ENCODE results near the gene TAF11L2. TPM values are rescaled to one million over a fixed set of nuclear protein-coding genes. Genes with fewer than 3 reads are reported as not detected.
"Not testable (repeated sequence)": the region's sequence is repeated elsewhere in the genome, so short reads cannot be mapped to it uniquely, and the experiment has no call there.

TAF11L2 gene
- not detected in 2 replicates for total RNA-seq

DNA sequence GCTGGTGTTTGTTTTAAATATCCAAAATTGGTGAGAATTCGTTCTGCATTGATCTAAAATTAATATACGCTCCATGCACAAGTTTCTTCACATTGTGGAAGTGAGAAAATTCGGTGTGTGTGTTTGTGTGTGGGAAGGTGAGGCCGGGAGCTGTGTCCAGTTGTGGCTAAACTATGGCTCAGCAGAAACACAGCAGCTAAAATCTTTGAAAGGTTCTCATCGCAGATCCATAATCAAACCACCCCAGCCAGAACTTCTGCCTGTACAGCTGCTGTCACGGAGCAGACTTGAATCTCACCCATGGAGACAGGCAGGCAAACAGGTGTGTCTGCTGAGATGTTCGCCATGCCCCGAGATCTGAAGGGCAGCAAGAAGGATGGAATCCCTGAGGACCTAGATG is at the start of gene TAF11L2:
Gene TAF11L2, plus strand, starts transcription at position 301 of the 400 bp plus-strand sequence.
- DNase-seq: not testable (repeated sequence)

DNA sequence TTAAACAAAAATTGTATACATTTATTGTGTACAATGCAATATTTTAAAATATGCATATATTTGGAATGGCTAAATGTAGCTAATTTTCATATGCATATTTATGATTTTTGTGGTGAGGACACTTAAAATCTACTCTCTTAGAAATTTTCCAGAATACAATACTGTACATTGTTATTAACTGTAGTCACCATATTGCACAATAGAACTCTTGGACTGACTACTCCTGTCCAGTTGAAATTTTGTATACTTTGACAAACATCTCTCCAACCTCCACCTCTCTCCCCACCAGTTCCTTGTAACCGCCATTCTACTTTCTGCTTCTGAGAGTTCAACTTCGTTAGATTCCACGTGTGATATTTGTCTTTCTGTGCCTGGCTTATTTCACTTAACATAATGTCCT is 49.2 kb upstream of the TAF11L2 start:
- DNase-seq: no peak

DNA sequence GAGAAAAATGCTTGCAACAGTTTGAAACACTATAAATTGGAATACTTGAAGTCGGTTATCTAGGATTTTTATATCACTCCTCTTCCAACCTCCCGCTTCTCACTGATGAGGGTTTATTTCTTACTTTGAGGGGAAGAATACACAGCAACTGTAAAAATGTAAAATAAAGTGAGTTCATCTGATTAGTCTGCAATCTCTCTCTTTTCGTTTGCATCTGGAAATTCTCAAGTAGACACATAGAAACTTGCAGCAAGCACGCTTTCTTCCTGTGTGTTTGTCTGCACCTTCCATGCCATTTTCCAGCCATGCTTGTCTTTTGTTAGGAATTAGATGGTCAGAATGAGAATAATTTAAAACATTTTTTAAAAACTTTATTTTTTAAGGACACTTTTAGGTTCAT is 45.1 kb upstream of the TAF11L2 start:
- no peak for DNase-seq

- DNase-seq: no peak
Observed at GRCh38 chr5:17455942-17456341, 42.1 kb upstream of the TAF11L2 start.

- no peak for DNase-seq
Observed at GRCh38 chr5:17461793-17462192, 36.2 kb upstream of the TAF11L2 start.

DNA sequence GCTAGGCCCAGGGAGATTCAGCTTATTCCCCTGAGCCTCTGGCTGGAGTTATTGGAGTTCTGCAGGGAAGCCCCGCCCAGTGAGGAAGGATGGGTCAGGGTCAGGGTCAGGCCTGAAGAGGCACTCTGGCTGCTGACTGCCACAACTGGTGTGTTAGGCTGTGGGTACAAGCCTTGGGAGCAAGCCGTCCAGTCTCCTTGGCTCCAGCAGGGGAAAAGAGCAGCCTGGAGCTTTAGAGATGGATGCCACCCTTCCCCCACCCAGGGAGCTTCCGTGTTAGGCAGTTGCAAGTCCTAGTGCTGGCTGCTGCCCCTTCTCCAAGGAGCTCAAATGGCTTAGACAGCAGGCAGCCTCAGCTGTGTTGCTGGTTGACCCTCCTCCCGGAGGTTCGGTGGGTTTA is 34.4 kb upstream of the TAF11L2 start:
- no peak for DNase-seq

DNA sequence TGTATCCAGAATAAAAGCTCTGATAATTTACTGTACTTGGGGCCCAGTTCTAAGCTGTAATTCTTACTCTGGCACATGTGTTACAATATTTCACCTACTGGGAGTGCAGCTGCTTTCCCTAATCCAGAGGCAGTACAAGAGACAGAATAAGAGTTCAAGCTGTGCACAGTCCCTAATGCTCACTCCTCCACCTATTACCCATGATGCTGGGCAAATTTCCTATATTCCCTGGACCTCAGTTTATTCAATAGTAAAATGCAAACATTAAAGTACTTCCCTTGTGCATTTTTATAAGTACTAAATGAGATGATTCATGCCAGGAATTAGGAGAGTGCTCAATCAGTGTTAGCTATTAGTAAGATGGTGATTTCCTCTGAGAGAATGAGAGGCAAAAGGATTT is 28.0 kb upstream of the TAF11L2 start:
- no peak for DNase-seq

- DNase-seq: not testable (repeated sequence)
Observed at GRCh38 chr5:17475064-17475463, 23.0 kb upstream of the TAF11L2 start.

- DNase-seq: no peak
Observed at GRCh38 chr5:17477043-17477442, 21.0 kb upstream of the TAF11L2 start.

- DNase-seq: no peak
Observed at GRCh38 chr5:17477573-17478265, 20.3 kb upstream of the TAF11L2 start.

DNA sequence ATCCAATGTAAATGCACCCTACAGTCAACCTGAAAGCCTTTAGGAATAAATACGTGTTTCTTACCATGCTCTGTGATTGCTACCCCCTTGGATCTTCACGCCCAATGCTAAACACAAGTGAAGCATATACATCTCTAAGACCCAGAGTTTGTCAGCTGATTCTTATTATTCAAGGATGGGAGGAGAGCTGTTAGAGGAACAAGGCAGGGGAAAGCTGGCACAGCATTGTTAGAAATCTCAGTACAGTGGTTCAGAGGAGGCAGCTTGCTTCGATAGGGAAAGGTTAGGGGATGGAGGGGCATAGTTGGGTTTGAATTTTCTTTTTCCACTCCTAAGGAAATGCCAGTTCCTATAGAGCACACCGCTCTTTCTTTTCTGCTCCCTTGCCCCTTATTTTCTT is 16.7 kb upstream of the TAF11L2 start:
- DNase-seq: no peak

- no peak for DNase-seq
Observed at GRCh38 chr5:17482790-17483189, 15.2 kb upstream of the TAF11L2 start.

GRCh38 chr5:17486464-17487173 is 11.4 kb upstream of the TAF11L2 start:
- DNase-seq: not testable (repeated sequence)

GRCh38 chr5:17487174-17487512 is 10.9 kb upstream of the TAF11L2 start:
- DNase-seq: no peak

DNA sequence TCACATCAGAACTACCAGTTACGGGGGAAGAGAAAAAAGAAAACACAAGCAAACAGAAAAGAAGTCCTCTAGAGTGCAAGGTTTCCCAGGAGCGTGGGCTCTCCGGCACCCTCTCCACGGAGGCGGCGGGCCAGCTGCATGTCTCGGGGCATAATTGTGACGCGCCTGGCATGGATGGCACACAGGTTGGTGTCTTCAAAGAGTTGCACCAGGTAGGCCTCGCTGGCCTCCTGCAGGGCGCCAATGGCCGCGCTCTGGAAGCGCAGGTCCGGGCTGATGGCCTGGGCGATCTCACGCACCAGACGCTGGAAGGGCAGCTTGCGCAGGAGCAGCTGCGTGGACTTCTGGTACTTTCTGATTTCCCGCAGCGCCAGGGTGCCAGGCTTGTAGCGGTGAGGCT is 6.8 kb upstream of the TAF11L2 start:
- not testable (repeated sequence) for DNase-seq

DNA sequence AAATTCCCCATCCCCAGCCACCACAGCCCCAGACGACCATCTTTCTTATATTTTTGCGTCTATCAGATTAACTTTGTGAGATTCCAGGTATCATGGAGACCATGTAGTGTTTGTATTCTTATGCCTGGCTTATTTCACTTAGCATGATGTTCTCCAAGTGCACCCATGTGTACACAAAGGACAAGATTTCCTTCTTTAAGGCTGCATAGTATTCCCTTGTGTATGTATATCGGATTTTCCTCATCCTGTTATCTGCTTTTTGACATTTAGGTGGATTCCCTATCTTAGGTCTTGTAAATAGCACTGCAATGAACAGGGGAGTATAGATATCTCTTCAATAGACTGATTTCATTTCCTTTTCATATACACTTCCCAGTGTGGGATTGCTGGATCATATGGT is 5.3 kb upstream of the TAF11L2 start:
- DNase-seq: no peak

DNA sequence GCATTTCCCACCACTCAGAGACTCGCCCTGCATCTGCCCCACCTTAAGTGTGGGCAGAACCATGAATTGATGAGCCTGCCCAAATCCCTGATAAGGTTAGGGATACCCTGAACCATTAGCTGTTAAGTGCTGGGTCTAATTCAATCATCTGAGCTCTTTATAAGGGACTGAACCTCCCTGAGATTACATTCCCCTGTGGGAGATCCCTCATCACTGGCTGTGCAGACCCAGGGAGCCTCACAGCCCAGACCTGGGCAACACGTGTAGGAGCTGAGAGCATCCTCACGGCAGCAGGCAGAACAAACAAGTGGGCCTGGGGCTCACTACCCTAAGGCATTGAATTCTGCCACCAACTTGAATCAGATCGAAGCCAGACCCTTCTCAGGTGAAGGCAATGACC is 585 bp upstream of the TAF11L2 start:
- DNase-seq: no peak

- no peak for DNase-seq
Observed at GRCh38 chr5:17511775-17512325, 13.8 kb downstream of the TAF11L2 start.

GRCh38 chr5:17517526-17517925 is 19.5 kb downstream of the TAF11L2 start:
- not testable (repeated sequence) for DNase-seq

DNA sequence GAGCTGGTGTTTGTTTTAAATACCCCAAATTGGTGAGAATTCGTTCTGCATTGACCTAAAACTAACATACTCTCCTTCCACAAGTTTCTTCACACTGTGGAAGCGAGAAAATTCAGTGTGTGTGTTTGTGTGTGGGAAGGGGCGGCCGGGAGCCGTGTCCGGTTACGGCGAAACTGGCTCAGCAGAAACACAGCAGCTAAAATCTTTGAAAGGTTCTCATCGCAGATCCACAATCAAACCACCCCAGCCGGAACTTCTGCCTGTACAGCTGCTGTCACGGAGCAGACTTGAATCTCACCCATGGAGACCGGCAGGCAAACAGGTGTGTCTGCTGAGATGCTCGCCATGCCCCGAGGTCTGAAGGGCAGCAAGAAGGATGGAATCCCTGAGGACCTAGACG is 20.0 kb downstream of the TAF11L2 start, which contains the start of gene TAF11L3:
Gene TAF11L3, plus strand, starts transcription at position 301 of the 400 bp plus-strand sequence.
- not testable (repeated sequence) for DNase-seq

DNA sequence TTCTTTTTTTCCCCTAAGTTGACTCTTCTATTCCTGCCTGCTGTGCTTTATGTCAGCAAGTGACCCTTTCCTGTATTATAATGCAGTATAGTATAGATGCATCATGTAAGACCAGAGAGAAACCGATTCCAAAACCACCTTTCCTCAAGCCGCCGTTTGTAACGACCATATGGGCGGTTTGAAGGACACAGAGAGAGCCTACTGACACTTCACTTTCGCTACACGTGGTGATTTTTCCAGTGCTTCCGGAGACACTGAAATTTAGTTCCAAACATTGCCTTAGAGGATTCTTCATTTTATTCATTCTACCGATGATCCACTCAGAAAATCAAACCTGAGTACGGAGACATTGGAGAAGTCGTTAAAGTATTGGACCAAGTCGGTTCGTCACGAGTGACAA is 21.5 kb downstream of the TAF11L2 start:
- DNase-seq: not testable (repeated sequence)

- not testable (repeated sequence) for DNase-seq
Observed at GRCh38 chr5:17521501-17521900, 23.5 kb downstream of the TAF11L2 start, which contains the start of gene TAF11L4. Gene TAF11L4 (plus strand): TSS chr5:17521801.

- not testable (repeated sequence) for DNase-seq
Observed at GRCh38 chr5:17524935-17525334, 26.9 kb downstream of the TAF11L2 start, which contains the start of gene TAF11L5. Gene TAF11L5 (plus strand): TSS chr5:17525235.

DNA sequence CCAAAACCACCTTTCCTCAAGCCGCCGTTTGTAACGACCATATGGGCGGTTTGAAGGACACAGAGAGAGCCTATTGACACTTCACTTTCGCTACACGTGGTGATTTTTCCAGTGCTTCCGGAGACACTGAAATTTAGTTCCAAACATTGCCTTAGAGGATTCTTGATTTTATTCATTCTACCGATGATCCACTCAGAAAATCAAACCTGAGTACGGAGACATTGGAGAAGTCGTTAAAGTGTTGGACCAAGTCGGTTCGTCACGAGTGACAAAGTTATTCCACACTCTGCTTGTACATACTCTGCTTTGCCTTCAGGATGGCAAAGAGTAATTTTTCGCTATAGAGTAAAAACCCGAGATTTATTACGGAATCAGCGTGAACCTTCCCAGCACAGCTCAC is 28.5 kb downstream of the TAF11L2 start:
- DNase-seq: peak; percentile 26

All from dermis blood vessel endothelial cell (primary cell).